H1 (cell line): Measurements from ENCODE around the gene CCDC152. TPM values are rescaled to one million over a fixed set of nuclear protein-coding genes. Genes with fewer than 3 reads are reported as not detected.
"Not testable (repeated sequence)": the region's sequence is repeated elsewhere in the genome, so short reads cannot be mapped to it uniquely, and the experiment has no call there.

ENCODE experiments used
- CTCF ChIA-PET: fragments of 300-600 bp; sonication (Branson Sonifier 250); formaldehyde crosslinking; loops from one replicate; lab custom pipeline; 2021; ENCODE audit not compliant: partially characterized antibody; lab: Charles Lee
- POLR2A ChIA-PET: fragments of 300-600 bp; sonication (Branson Sonifier 250); formaldehyde crosslinking; loops from one replicate; lab custom pipeline; 2021; ENCODE audit warnings: inconsistent platforms; ENCODE audit not compliant: partially characterized antibody; lab: Charles Lee
- DNase-seq, 2 experiments: peaks; one replicate each; pipeline versions ENCODE4 v3.0.0 to v3.0.0-alpha.2; 2010 to 2022; ENCODE audit warnings: low spot score in 2 of 2, low read depth in 1 of 2, mixed read lengths in 1 of 2
- FAIRE-seq: peaks from 2 replicates; lab custom pipeline; 2011; peaks lifted over from hg19 to GRCh38; lab: Jason Lieb, UNC
- H2AFZ ChIP-seq: 2 replicates; pipeline ENCODE4 v1.8.1; 2012; ENCODE audit warnings: low read length, inconsistent platforms
- H2AK5ac ChIP-seq: 2 replicates; pipeline ENCODE4 v1.6.1; 2013; ENCODE audit warnings: low read depth, low read length
- H2BK120ac ChIP-seq: replicated peaks from 2 replicates; pipeline ENCODE3; 2013; ENCODE audit warnings: low read depth, low read length, inconsistent platforms
- H2BK12ac ChIP-seq: 2 replicates; pipeline ENCODE4 v1.6.1; 2013; ENCODE audit warnings: low read depth, low read length
- H2BK15ac ChIP-seq: 2 replicates; pipeline ENCODE4 v1.6.1; 2013; ENCODE audit warnings: low read length
- H2BK20ac ChIP-seq: 2 replicates; pipeline ENCODE4 v1.6.1; 2013; ENCODE audit warnings: low read length
- H2BK5ac ChIP-seq: 2 replicates; pipeline ENCODE4 v1.6.1; 2013; ENCODE audit warnings: low read depth, low read length
- H3K14ac ChIP-seq: 2 replicates; pipeline ENCODE4 v1.6.1; 2013; ENCODE audit warnings: inconsistent platforms; ENCODE audit not compliant: insufficient read length
- H3K18ac ChIP-seq: 2 replicates; pipeline ENCODE4 v1.6.1; 2013; ENCODE audit warnings: low read length; ENCODE audit errors: extremely low read depth
- H3K23ac ChIP-seq: 2 replicates; pipeline ENCODE4 v1.6.1; 2013; ENCODE audit warnings: inconsistent platforms; ENCODE audit not compliant: insufficient read length
- H3K23me2 ChIP-seq: 2 replicates; pipeline ENCODE4 v1.6.1; 2013; ENCODE audit warnings: low read depth, low read length
- H3K27ac ChIP-seq: 2 replicates; pipeline ENCODE4 v1.6.1; 2011; ENCODE audit warnings: low read depth, low read length, inconsistent platforms
- H3K27me3 ChIP-seq, 4 experiments: replicated peaks in 1 of 4; 1 replicate in 1 of 4; 2 replicates in 3 of 4; pipeline versions ENCODE4 v1.6.1 to v1.8.1; 2011 to 2013; ENCODE audit warnings: low read length in 3 of 4, mild to moderate bottlenecking in 3 of 4, inconsistent platforms in 2 of 4, mixed read lengths in 2 of 4, moderate library complexity in 1 of 4; ENCODE audit not compliant: control insufficient read depth in 3 of 4, insufficient read depth in 3 of 4; ENCODE audit errors: extremely low read depth in 1 of 4
- H3K36me3 ChIP-seq, 4 experiments: 2 replicates each; pipeline versions ENCODE4 v1.6.1 to v1.8.1; 2011 to 2013; ENCODE audit warnings: mild to moderate bottlenecking in 4 of 4, low read length in 3 of 4, moderate library complexity in 2 of 4, control low read depth in 1 of 4, inconsistent platforms in 1 of 4; ENCODE audit not compliant: insufficient read depth in 4 of 4, control insufficient read depth in 2 of 4
- H3K4ac ChIP-seq: replicated peaks from 2 replicates; pipeline ENCODE3; 2013; ENCODE audit warnings: low read length, low read depth, mixed read lengths, inconsistent platforms; ENCODE audit not compliant: insufficient read length
- H3K4me1 ChIP-seq, 4 experiments: replicated peaks in 1 of 4; 1 replicate in 1 of 4; 2 replicates in 3 of 4; pipeline versions ENCODE4 v1.6.1 to v1.8.1; 2011 to 2013; ENCODE audit warnings: low read length in 3 of 4, inconsistent platforms in 2 of 4, mixed read lengths in 1 of 4; ENCODE audit not compliant: insufficient read depth in 4 of 4, control insufficient read depth in 3 of 4
- H3K4me2 ChIP-seq, 2 experiments: 2 replicates each; pipeline versions ENCODE4 v1.6.1 to v1.8.1; 2011 to 2013; ENCODE audit warnings: low read depth in 2 of 2, low read length in 2 of 2, control low read depth in 1 of 2, inconsistent platforms in 1 of 2, mild to moderate bottlenecking in 1 of 2; ENCODE audit not compliant: insufficient read depth in 1 of 2
- H3K4me3 ChIP-seq, 4 experiments: fragments of 200-600, 300-600 bp in 1 of 4; sonication (generic), shearing (Covaris generic), sonication (Bioruptor Twin) in 1 of 4; 2 replicates each; pipeline versions ENCODE4 v1.5.1 to v1.8.1; 2011 to 2016; ENCODE audit warnings: low read length in 4 of 4, low read depth in 3 of 4, control low read depth in 2 of 4, inconsistent platforms in 2 of 4, mild to moderate bottlenecking in 2 of 4, mixed read lengths in 1 of 4, moderate library complexity in 1 of 4; ENCODE audit not compliant: insufficient read depth in 2 of 4; ENCODE audit errors: extremely low read depth in 1 of 4
- H3K56ac ChIP-seq: replicated peaks from 2 replicates; pipeline ENCODE3; 2013; ENCODE audit warnings: low read depth, mild to moderate bottlenecking, mixed read lengths, low read length, inconsistent platforms; ENCODE audit not compliant: insufficient read length
- H3K79me1 ChIP-seq: 2 replicates; pipeline ENCODE4 v1.6.1; 2013; ENCODE audit warnings: low read depth, low read length, control low read depth
- H3K79me2 ChIP-seq, 2 experiments: 2 replicates each; pipeline versions ENCODE4 v1.6.1 to v1.8.1; 2012 to 2013; ENCODE audit warnings: low read length in 2 of 2, mild to moderate bottlenecking in 2 of 2, inconsistent platforms in 1 of 2; ENCODE audit not compliant: insufficient read depth in 2 of 2, control insufficient read depth in 1 of 2
- H3K9ac ChIP-seq, 4 experiments: replicated peaks in 1 of 4; 1 replicate in 1 of 4; 2 replicates in 3 of 4; pipeline versions ENCODE4 v1.6.1 to v1.8.1; 2011 to 2013; ENCODE audit warnings: low read depth in 3 of 4, low read length in 3 of 4, control low read depth in 2 of 4, mild to moderate bottlenecking in 2 of 4, moderate library complexity in 2 of 4, inconsistent platforms in 1 of 4; ENCODE audit errors: extremely low read depth in 1 of 4
- H3K9me3 ChIP-seq, 2 experiments: 2 replicates each; pipeline versions ENCODE4 v1.6.1 to v1.8.1; 2012 to 2013; ENCODE audit warnings: mild to moderate bottlenecking in 2 of 2, moderate library complexity in 2 of 2, control low read depth in 1 of 2, inconsistent platforms in 1 of 2, low read depth in 1 of 2, low read length in 1 of 2, mixed read lengths in 1 of 2; ENCODE audit not compliant: insufficient read depth in 2 of 2
- H4K20me1 ChIP-seq, 2 experiments: replicated peaks in 1 of 2; 2 replicates each; pipeline versions ENCODE3 to v1.8.1; 2011 to 2013; ENCODE audit warnings: inconsistent platforms in 2 of 2, low read length in 2 of 2, mild to moderate bottlenecking in 1 of 2; ENCODE audit not compliant: insufficient read depth in 2 of 2, control insufficient read depth in 1 of 2
- H4K5ac ChIP-seq: 2 replicates; pipeline ENCODE4 v1.6.1; 2013; ENCODE audit warnings: low read length, low read depth, mixed read lengths, inconsistent platforms; ENCODE audit not compliant: insufficient read length
- H4K8ac ChIP-seq: 2 replicates; pipeline ENCODE4 v1.8.0; 2013; ENCODE audit warnings: mild to moderate bottlenecking, moderate library complexity, low read length, inconsistent platforms; ENCODE audit not compliant: insufficient read depth; ENCODE audit errors: extremely low read depth
- H4K91ac ChIP-seq: replicated peaks from 2 replicates; pipeline ENCODE3; 2013; ENCODE audit warnings: low read length, mixed read lengths, inconsistent platforms; ENCODE audit not compliant: insufficient read length
- WGBS, 2 experiments: shearing (Covaris generic) in 1 of 2; methylation state at CpG; one replicate each; pipeline versions ENCODE4 v1.1.6 to v1.1.7; 2013 to 2015; ENCODE audit warnings: low lambda C conversion rate in 2 of 2, mixed read lengths in 2 of 2, inconsistent platforms in 1 of 2, low coverage in 1 of 2, missing lambda C conversion rate in 1 of 2; ENCODE audit not compliant: insufficient replicate concordance in 2 of 2, insufficient coverage in 1 of 2, insufficient read length in 1 of 2; ENCODE audit errors: extremely low coverage in 1 of 2, missing lambda C conversion rate in 1 of 2; 5-methylcytosine and 5-hydroxymethylcytosine counted together
- polyA plus RNA-seq, 7 experiments: library from polyadenylated mRNA; depleted of rRNA in 3 of 7; stranded (reverse) in 5 of 7; unstranded in 2 of 7; fragments of >200 nt in 5 of 7; fragments of 200-250 nt in 2 of 7; gene quantifications; 1 replicate in 5 of 7; 2 replicates in 1 of 7; 4 replicates in 1 of 7; pipeline versions ENCODE4 v1.2.1 to v1.2.3, GENCODE V29; 2011 to 2013; ENCODE audit warnings: missing spikeins in 2 of 7, mixed read lengths in 2 of 7
- total RNA-seq: library from RNA; stranded (reverse); fragmentation: NEBNext Ultra II Directional; extraction: Animal tissue kit (Norgen Biotek cat#: 25700); gene quantifications from 2 replicates; pipeline ENCODE4 v1.2.1, GENCODE V29; 2021

CCDC152 gene
- total and polyA plus RNA-seq, 2 of the 8 experiments (the other 6 are each of a cell fraction or from before 2014, with no cell fraction given), result 2.6 to 9.5 TPM

GRCh38 chr5:42844408-42844807 is 87.8 kb downstream of the CCDC152 start:
- H3K79me1 ChIP-seq, H2BK120ac ChIP-seq, FAIRE-seq, H3K23ac ChIP-seq, H2AFZ ChIP-seq, H3K79me2 ChIP-seq, H3K36me3 ChIP-seq, H2BK5ac ChIP-seq, H3K4me2 ChIP-seq, H4K91ac ChIP-seq, H4K8ac ChIP-seq, H2AK5ac ChIP-seq, H2BK20ac ChIP-seq, POLR2A ChIA-PET, H3K14ac ChIP-seq, H2BK12ac ChIP-seq, H4K20me1 ChIP-seq, CTCF ChIA-PET, H3K9me3 ChIP-seq, H3K27ac ChIP-seq, H2BK15ac ChIP-seq, H3K27me3 ChIP-seq, H3K4me3 ChIP-seq, H3K4me1 ChIP-seq, H3K56ac ChIP-seq, H3K18ac ChIP-seq, H3K4ac ChIP-seq, H4K5ac ChIP-seq, H3K23me2 ChIP-seq, DNase-seq, H3K9ac ChIP-seq: not testable (repeated sequence)
- 91% methylated on average over 4 of the region's 4 CpGs; no CpG with 5 or more reads in 1 of the 2 experiments for WGBS, 2 experiments
